Lower leg skin (tissue), 4 donors: ENCODE data around the gene EPS8L3. TPM values are rescaled to one million over a fixed set of nuclear protein-coding genes. Genes with fewer than 3 reads are reported as not detected.

Experiments
- DNase-seq, 2 donors: peaks; one replicate each; pipeline ENCODE4 v3.0.0-alpha.2; 2019; ENCODE audit warnings: low spot score in 2 of 2
- H3K4me3 ChIP-seq: fragments of 200-600 bp; sonication (generic); 2 replicates; pipeline ENCODE4 v1.5.1; 2017; ENCODE audit warnings: mild to moderate bottlenecking, low read depth; ENCODE audit not compliant: poor library complexity, severe bottlenecking
- CTCF ChIP-seq, 3 donors: fragments of 450-650 bp; IDR thresholded peaks; one replicate each; pipeline ENCODE4 v1.5.1; 2016; ENCODE audit warnings: antibody characterized with exemption in 3 of 3, mild to moderate bottlenecking in 3 of 3, moderate library complexity in 2 of 3
- POLR2A ChIP-seq, 2 donors: fragments of 450-650 bp; IDR thresholded peaks; one replicate each; pipeline ENCODE4 v1.6.1; 2016 to 2017; ENCODE audit warnings: antibody characterized with exemption in 2 of 2, mild to moderate bottlenecking in 1 of 2, moderate library complexity in 1 of 2
- WGBS, 2 donors: methylation state at CpG; one replicate each; pipeline ENCODE4 v1.1.5; 2018; 5-methylcytosine and 5-hydroxymethylcytosine counted together
- intact Hi-C: fragments of 100-400 bp; cut with DNase I; formaldehyde crosslinking; loops from one replicate; pipeline ENCODE4 v1.15.0; 2023; ENCODE audit warnings: low total_unique reads
- total RNA-seq, 4 donors: library from RNA; depleted of rRNA; stranded (reverse); fragments of >200 nt; gene quantifications; one replicate each; pipeline ENCODE4 v1.1.0, GENCODE V29; 2016

EPS8L3 gene
- not detected for total RNA-seq

GRCh38 chr1:109763646-109764415, at the start of gene EPS8L3:
TSS of gene EPS8L3 (minus strand) at chr1:109763923. CDS start at chr1:109761749, 2,174 bp downstream.
- DNase-seq, result peak in 1 of 2 donors; percentile 74
- TF ChIP-seq CTCF (IDR thresholded peaks at IDR 0.05) (no peak), POLR2A (IDR thresholded peaks at IDR 0.05) (no peak)
- H3K4me3 ChIP-seq, result no peak within 1 kb of the TSS
- WGBS, 2 donors, result 79 to 95% methylated on average over 9 to 10 of the region's 11 CpGs
- intact Hi-C loops, result no loop called here

GRCh38 chr1:109812691-109813393, 49.1 kb upstream of the EPS8L3 start:
- DNase-seq, result no peak
- intact Hi-C loops, result no loop called here
- 88 to 89% methylated on average over 1 of the region's 1 CpG for WGBS, 2 donors
- TF ChIP-seq POLR2A (IDR thresholded peaks at IDR 0.05), result no peak
- no peak for TF ChIP-seq CTCF (IDR thresholded peaks at IDR 0.05)
- no peak overlapping the region for H3K4me3 ChIP-seq

GRCh38 chr1:109808703-109809102, 45.0 kb upstream of the EPS8L3 start:
- intact Hi-C loops, result no loop called here
- WGBS, 2 donors, result 94 to 99% methylated on average over 6 of the region's 6 CpGs
- H3K4me3 ChIP-seq, result no peak overlapping the region
- TF ChIP-seq POLR2A (IDR thresholded peaks at IDR 0.05) (no peak), CTCF (IDR thresholded peaks at IDR 0.05) (no peak)
- DNase-seq, result no peak

- 93 to 95% methylated on average over 6 of the region's 6 CpGs for WGBS, 2 donors
- intact Hi-C loops, result no loop called here
- TF ChIP-seq POLR2A (IDR thresholded peaks at IDR 0.05) (no peak), CTCF (IDR thresholded peaks at IDR 0.05) (no peak)
- H3K4me3 ChIP-seq, result no peak overlapping the region
- no peak for DNase-seq
Measured at GRCh38 chr1:109807822-109808680, 44.3 kb upstream of the EPS8L3 start.

- H3K4me3 ChIP-seq, result no peak overlapping the region
- intact Hi-C loops, result no loop called here
- 85% methylated on average over 7 to 9 of the region's 9 CpGs for WGBS, 2 donors
- TF ChIP-seq CTCF (IDR thresholded peaks at IDR 0.05), result no peak
- TF ChIP-seq POLR2A (IDR thresholded peaks at IDR 0.05), result no peak
- no peak for DNase-seq
Measured at GRCh38 chr1:109807402-109807801, 43.7 kb upstream of the EPS8L3 start.
